HG03378 (cell line): Measurements from ENCODE around the gene ZFPM1.

Source experiments
- ATAC-seq: cut with Tn5 transposase; IDR thresholded peaks from one replicate; pipeline ENCODE4 v1.9.1; 2021; ENCODE audit warnings: mild to moderate bottlenecking, moderate library complexity; ENCODE audit not compliant: unreplicated experiment

The ZFPM1 gene

GRCh38 chr16:88495268-88495772 is 42.2 kb downstream of the ZFPM1 start:
- ATAC-seq = no peak

- no peak for ATAC-seq
These were observed 44.7 kb downstream of the ZFPM1 start for GRCh38 chr16:88497561-88498462.

GRCh38 chr16:88498576-88499208 is 45.6 kb downstream of the ZFPM1 start:
- no peak for ATAC-seq

- ATAC-seq = no peak
These were observed 46.2 kb downstream of the ZFPM1 start for GRCh38 chr16:88499292-88499691.

GRCh38 chr16:88499836-88500251 is 46.8 kb downstream of the ZFPM1 start:
- no peak for ATAC-seq

GRCh38 chr16:88500255-88500661 is 47.2 kb downstream of the ZFPM1 start:
- ATAC-seq = no peak

GRCh38 chr16:88502371-88502770 is 49.3 kb downstream of the ZFPM1 start:
- ATAC-seq = no peak

- ATAC-seq = no peak
These were observed 49.7 kb downstream of the ZFPM1 start for GRCh38 chr16:88502776-88503280.

GRCh38 chr16:88503374-88503770 is 50.3 kb downstream of the ZFPM1 start:
- ATAC-seq = no peak

GRCh38 chr16:88503771-88504488 is 50.9 kb downstream of the ZFPM1 start:
- no peak for ATAC-seq

GRCh38 chr16:88504489-88505404 is 51.7 kb downstream of the ZFPM1 start:
- no peak for ATAC-seq

- no peak for ATAC-seq
These were observed 52.5 kb downstream of the ZFPM1 start for GRCh38 chr16:88505405-88506082.

GRCh38 chr16:88506723-88507122 is 53.6 kb downstream of the ZFPM1 start:
- ATAC-seq = no peak

- no peak for ATAC-seq
These were observed 54.2 kb downstream of the ZFPM1 start for GRCh38 chr16:88507231-88507743.

- ATAC-seq = no peak
These were observed 55.3 kb downstream of the ZFPM1 start for GRCh38 chr16:88508376-88508867.

GRCh38 chr16:88508868-88509748 is 56.0 kb downstream of the ZFPM1 start:
- no peak for ATAC-seq

- no peak for ATAC-seq
These were observed 56.6 kb downstream of the ZFPM1 start for GRCh38 chr16:88509749-88510069.
